Measurements from ENCODE around the gene REC114.
"Not testable (repeated sequence)": the region's sequence is repeated elsewhere in the genome, so short reads cannot be mapped to it uniquely, and the experiment has no call there.

The REC114 gene

DNA sequence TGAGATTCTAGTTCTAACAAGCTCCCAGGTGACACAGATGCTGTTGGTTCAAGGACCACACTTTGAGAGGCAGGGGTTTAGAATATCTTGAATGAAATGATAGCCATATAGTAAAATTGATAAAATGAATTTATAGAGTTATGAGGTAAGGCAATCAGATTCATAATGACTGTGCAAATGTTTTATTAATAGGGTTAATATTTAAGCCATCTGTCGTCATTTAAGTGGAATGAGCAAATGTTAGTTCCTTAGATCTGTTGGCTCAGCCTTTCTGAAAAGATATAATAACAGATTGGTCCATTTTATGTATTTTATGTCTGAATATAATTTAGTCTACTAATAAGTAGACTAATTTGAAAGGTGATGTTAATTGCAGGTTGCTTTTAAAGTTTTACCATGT is 12.9 kb downstream of the REC114 start:
- no peak for DNase-seq (ENCODE audit: low read depth)

DNA sequence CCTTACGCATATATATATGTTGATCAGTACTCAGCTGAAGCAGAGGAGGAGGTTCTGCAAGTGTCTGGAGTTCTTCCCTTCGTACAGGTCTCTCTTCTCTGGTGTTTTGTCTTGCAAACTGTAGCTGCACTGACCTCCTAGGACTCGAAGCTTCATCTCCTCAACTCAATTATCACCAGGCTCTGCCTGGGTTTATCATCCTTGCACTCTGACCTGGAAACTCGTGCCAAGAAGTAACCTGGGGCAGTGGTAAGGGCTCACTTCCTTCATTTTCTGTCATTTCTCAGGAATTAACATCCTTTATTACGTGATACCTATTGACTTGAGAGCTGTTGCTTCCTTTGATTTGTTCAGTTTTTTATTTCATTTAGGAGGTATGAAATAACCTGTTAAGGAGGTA is 14.4 kb downstream of the REC114 start:
- DNase-seq (ENCODE audit: low read depth): no peak

DNA sequence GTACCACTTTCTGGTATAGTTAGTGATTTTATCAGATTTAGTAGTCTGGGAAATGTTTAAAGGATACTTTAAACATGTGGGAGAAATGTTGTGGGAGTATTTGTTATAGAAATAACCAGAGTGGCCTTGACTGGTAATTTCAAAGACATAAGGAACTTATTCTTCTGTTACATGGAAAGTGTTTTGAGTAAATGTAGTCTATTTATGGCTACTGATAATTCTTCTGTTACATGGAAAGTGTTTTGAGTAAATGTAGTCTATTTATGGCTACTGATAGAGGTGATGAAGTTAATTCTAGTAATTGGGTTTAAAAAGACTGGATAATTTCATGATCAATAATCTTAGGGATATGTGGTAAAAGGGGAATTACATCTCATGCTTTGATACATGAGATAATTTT is 17.7 kb downstream of the REC114 start:
- DNase-seq (ENCODE audit: low read depth): no peak

DNA sequence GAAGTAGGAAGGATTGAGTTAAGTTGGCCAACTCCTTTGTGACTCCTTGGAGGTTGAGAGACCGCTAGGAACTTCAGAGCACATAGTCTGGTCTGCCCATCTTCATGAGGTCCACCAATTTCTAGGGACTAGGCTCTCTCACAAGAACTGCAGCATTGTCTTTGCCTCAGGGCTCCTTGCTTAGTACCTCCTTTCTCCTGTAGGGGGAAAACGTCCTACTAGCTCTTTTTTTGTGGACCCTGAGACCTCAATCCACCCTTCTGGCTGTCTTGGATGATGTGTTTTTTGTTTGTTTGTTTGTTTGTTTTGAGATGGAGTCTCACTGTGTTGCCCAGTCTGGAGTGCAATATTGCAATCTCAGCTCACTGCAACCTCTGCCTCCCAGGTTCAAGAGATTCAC is 21.6 kb downstream of the REC114 start:
- no peak for DNase-seq (ENCODE audit: low read depth)

DNA sequence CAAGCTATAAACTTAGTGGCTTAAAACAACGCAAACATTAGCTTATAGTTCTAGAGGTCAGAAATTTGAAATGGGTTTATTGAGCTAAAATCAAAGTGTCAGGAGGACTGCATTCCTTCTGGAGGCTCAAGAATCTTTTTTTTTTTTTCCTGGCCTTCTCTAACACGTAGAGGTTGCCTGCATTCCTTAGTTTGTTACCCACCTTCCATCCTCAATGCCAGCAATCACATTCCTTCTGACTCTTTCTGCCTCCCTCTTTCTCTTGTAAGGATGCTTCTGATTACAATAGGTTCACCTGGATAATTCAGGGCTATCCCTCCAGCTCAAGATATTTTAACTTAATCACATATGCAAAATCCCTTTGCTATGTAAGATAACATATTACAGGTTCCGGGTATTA is 24.8 kb downstream of the REC114 start:
- no peak for DNase-seq (ENCODE audit: low read depth)

DNA sequence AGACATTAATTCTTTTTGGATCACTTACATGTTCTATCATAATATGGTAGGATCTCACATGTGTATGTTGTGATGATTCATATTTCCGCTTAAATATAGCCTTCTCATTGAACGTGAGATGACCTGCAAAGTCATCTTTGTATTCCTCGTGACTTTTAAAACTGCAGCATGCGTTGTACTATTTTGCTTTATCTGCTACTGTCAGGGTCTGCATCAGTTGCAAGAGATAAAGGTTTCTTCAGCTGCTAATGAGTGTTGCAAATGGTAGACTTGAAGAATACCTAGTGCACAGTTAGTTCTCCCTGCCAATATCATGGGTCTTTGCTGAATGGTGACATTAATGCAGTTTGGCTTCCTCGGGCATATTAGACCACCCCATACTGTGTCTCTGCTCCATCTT is 31.8 kb downstream of the REC114 start:
- DNase-seq (ENCODE audit: low read depth): no peak

DNA sequence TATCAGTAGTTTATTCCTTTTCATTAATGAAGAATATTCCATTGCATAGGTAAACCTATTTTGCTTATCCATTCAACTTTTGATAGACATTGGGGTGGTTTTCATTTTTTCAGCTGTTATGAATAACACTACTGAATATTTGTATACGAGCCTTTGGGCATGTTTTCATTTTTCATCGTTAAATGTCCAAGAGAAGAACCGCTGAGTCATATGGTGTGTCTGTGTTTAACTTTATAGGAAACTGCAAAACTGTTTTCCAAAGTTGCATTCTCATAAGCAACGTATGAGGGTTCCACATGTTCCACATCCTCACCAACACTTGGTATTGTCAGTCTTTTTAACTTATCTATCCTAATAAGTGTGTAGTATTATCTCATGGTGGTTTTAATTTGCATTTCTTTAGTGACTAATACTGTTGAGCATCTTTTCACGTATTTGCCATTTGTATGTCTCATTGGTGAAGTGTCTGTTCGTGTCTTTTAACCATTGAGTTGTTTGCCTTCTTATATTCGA is 33.8 kb downstream of the REC114 start:
- DNase-seq (ENCODE audit: low read depth): no peak

DNA sequence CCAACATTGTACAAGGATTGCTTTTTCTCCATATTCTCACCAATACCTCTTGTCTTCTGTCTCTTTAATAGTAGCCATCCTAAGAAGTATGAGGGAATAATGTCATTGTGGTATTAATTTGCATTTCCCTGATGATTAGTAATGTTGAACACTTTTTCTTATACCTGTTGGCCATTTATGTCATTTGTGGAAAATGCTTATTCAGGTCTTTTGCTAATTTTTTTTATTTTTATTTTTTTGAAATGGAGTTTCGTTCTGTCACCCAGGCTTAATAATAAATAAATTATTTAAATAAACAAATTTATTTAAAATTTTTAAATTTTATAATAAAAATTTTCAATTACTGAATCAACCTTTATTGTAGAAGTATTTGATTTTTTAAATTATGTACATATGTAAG is 37.1 kb downstream of the REC114 start:
- no peak for DNase-seq (ENCODE audit: low read depth)

DNA sequence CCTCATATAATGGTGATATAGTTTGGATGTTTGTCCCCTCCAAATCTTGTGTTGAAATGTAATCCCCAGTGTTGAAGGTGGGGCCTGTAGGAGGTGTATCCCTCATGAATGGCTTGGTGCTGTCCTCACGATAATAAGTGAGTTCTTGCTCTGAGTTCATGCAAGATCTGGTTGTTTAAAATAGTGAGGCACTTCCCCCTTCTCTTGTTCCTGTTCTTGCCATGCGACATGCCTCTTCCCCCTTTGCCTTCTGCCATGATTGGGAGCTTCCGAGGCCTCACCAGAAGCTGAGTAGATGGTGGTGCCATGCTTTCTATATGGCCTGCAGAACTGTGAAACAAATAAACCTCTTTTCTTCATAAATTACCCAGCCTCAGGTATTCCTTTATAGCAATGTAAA is 39.2 kb downstream of the REC114 start:
- no peak for DNase-seq (ENCODE audit: low read depth)

DNA sequence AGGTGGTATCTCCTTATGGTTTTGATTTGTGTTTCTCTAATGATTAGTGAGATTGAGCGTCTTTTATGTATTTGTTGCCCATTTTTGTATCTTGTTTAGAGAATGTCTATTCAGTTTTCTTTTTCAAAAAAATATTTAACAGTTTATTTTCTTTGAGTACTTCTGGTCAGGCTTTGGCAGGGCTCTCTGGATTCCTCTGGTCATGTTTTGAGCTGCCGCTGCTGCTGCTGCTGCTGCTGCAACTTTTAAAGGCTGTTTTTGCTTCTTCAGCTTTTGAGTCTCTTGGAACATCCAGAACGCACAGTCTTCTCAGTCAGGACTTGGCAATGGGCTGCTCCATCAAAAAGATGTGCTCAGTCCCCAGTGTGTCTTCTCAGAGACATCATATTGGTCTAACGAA is 40.1 kb downstream of the REC114 start:
- no peak for DNase-seq (ENCODE audit: low read depth)

DNA sequence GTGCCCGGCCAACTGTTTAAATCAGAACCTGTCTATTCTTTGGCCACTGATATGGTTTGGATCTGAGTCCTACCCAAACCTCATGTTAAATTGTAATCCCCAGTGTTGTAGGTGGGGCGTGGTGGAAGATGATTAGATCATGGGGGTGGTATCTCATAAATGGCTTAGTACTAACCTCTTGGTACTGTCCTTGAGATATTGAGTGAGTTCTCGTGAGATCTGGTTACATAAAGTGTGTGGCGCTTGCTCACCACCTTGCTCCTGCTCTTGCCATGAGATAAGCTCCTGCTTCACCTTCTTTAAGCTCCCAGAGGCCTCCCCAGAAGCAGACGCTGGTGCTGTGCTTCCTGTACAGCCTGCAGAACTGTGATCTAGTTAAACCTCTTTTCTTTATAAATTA is 42.4 kb downstream of the REC114 start:
- DNase-seq (ENCODE audit: low read depth): no peak

DNA sequence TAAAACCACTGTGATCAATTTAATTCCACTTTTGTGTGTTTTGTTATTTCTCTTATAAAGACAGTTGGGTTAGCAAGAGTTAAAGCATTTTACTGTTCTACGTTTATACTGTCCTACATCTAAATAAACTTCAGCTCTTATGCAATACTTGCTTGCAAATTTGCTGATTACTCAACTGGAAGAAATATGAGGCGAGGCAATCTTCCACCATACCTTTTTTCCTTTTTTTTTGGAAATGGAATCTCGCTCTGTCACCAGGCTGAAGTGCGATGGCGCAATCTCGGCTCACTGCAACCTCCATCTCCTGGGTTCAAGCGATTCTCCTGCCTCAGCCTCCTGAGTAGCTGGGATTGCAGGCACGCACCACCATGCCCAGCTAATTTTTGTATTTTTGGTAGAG is 42.9 kb downstream of the REC114 start:
- not testable (repeated sequence) for DNase-seq (ENCODE audit: low read depth)

DNA sequence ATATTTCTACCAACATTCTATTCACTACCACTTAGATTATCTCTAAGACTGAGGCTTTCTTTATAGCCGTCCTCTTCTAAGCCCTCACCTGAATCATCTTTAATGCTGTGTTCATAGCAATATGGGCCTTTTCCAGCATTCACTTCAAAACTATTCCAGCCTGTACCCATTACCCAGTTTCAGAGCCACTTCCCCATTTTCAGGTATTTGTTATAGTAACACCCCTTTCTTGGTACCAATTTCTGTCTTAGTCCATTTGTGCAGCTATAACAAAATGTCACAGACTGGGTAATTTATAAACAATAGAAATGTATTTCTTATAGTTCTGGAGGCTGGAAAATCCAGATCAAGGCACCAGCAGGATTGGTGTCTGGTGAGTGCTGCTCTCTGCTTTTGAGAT is 45.7 kb downstream of the REC114 start:
- DNase-seq (ENCODE audit: low read depth): no peak

DNA sequence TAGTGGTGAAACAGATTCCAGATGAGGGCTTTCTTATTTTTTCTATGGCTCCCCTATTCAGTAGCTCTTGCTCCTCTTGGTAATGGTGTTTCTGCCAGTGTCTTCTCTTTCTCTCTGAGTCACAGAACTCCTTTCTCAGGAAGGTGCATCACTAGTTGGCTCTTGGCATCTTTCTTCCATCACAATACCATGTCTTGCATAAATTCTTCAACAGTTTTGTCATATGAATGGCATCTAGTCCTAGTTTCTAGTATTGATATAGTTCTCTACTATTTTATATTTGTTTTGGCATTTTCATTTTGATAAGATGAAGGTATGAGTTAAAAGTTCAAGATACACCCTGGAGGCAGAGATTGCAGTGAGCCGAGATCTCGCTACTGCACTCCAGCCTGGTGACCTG is 51.0 kb downstream of the REC114 start:
- DNase-seq (ENCODE audit: low read depth): no peak

DNA sequence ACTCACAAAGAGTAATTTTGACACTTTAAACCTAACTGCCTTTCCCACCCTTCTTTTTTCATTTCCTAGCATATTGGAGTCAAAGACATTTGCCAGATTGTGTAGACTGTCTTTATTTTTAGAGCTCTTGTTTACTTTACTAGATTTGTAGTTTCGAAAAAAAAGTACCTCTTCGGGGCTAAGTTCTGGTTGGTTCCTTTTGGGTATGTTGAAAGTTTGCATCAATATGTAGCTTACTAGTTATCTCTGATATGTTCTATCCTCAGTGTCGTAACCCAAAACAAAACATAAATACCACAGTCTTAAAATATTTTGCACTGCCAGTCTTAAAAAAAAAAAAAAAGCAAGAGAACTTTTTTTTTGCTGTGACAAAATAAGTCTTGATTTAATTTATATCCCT is 52.2 kb downstream of the REC114 start:
- no peak for DNase-seq (ENCODE audit: low read depth)

DNA sequence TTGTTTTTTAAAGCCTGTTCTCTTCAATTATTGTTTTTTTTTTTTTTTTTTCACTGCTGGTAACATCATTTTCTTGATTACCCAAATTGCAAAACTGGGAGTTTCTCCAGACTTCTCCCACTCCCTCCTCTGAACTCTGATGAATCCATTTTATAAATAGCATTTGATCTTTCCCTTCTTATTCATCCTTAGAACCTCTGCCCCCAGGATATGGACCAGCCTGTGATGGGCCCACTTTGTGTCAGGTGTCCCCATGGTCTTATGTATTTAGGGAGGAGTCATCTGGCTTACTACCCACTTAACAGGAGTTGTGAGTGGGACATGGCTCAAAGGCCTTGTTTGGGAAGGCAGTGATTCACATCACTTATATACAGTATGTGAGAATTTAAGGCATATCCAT is 57.7 kb downstream of the REC114 start:
- DNase-seq (ENCODE audit: low read depth): no peak

DNA sequence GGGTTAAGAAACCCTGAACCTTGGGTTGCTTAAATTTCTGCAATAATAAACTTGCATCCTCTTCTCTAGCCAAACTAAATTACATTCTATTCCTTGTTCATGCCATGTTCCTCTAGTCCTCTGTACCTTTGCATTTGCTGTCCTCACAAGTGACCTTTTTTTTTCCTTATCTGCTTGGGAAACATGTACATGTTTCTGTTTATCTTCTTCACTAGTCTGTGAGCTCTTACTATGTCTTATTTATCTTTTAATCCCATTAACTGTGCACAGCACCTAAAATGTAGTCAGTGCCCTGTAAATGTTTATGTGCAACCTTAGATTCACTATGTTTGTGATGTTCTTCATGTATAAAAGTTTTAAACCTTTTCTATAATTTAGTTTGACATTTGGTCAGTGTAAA is 61.9 kb downstream of the REC114 start:
- DNase-seq (ENCODE audit: low read depth): no peak

DNA sequence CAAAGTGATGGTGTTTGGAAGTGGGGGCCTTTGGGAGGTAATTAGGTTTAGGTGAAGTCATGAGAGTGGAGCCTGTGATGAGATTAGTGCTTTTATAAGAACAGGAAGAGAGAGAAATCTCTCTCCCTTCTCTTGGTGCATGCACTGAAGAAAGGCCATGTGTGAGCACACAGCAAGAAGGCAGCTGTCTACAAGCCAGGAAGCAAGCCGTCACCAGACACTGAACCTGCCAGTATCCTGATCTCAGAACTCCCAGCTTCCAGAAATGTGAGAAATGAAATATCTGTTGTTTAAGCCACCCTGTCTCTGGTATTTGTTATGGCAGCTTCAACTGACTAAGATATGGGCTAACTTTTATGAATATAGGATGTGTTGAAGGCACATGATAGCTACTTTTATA is 72.6 kb downstream of the REC114 start:
- DNase-seq (ENCODE audit: low read depth): no peak

DNA sequence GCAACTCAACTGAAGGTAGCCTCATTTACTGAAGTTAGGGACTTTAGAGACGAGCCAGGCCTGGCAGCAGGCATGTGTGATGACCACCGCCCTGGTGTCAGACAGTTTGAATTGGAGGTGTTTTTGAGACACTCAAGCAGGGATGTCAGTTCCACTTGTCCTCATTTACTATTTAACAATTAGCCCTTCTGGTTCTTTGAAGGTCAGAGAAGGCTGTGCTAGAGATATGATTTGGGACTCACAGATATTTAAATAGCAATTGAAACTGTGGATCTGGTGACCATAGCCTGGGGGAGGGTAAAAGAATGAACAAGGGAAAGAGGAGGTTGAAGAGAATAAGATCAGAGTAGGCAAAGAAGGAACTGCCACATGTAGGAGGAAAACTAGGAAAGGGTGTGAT is 74.6 kb downstream of the REC114 start:
- DNase-seq (ENCODE audit: low read depth): no peak

DNA sequence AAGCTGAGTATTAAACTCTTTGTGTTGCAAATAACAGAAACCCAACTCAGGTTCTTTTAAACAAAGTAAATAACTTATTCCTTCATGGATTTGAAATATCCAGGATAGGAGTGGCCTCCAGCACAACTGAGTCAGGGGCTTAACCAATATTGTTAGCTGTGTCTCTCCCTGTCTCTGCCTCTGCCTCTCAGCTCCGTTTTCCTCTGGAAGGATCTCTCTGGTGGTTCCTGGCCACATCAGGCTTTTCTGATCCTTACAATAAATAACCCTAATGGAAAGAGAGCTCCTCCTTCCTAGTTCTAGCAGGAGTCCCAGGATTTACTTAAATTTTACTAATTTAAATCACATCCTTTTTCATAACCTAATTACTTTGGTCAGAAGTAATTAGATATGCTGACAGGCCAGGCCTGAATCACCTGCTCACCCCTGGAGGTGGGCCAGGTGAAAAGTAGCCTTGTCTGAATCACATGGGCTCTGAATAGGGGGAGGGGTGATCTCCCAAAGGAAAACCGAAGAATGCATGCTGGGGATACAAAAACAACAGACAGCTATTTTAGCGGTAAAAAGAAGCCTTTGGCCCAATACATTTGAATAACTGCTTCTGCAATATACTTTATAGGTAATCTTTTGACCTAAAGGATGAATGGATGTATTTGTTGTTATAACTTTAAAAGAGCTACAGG is 75.4 kb downstream of the REC114 start:
- no peak for DNase-seq (ENCODE audit: low read depth)

DNA sequence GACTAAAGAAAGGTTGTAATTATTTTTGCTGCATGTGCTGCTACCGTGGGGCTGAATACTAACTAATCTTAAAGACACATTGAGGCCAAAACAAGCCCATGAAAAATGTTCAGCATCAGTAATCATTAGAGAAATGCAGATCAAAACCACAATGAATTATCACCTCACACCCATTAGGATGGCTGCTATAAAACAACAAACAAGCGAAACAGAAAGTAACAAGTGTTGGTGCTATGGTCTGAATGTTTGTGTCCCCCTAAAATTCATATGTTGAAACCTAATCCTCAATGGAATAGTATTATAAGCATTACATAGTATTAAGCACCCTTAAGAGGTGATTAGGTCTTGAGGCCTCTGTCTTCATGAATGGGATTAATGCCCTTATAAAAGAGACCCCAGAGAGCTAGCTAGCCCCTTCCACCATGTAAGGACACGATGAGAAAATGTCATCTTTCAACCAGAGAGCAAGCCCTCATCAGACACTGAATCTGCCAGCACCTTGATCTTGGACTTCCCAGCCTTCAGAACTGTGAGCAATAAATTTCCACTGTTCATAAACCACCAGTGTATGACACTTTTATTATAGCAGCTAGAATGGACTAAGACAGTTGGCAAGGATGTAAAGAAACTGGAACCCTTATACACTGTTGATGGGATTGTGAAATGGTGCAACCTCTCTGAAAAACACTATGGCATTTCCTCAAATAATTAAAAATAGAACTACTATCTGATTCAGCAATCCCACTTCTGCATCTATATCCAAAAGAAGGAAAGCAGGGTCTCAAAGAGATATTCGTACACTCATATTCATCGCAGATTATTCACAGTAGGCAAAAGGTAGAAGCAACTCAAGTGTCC is 76.1 kb downstream of the REC114 start:
- DNase-seq (ENCODE audit: low read depth): no peak

DNA sequence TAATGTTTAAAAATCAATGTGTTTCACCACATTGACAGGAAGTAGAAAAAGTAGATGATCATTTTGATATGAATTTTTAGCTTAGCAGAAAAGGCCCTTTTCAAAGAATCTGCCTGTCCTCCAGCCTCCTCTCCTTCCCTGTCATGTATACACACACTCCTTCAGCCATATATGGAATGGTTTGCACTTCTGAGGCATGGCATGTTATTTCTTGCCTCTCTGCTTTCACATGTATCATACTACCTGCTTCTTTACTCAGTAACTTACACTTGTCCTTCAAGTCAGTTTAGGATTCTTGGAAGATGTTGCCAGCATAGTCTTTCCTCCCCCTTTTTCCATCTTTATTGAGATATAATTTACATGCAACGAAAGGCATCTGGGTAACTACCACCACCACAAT is 79.0 kb downstream of the REC114 start:
- DNase-seq (ENCODE audit: low read depth): no peak

DNA sequence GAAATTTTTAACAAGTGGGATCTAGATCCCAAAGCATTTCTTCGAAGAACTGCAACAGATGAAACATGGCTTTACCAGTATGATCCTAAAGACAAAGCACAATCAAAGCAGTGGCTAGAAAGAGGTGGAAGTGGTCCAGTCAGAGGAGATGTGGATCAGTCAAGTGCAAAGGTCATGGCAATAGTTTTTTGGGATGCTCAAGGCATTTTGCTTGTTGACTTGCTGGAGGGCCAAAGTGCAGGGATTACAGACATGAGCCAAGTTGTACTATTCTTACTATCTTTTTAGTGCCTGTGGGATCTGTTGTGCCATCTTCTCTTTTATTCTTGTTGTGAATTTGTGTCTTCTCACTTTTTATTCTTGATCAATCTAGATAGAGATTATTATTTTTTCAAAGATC is 82.0 kb downstream of the REC114 start:
- DNase-seq (ENCODE audit: low read depth): no peak

DNA sequence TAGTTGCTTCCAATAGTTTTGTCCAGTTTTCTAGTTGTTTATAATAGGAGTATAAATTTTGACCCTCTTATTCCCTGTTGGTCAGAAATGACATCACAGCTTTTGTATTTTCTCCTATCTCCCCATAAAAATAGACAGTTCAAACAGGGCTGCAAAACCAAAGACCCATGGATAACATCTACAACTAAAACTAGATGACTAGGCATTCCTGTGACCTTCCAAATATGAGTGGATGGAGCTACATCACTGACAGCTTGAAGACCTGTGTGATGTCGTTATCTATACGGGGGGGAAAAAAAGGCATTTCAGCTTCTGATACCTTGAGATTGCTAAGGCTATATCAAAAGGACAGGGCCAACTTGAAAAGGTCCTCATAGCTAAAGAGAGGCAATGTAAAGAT is 84.6 kb downstream of the REC114 start:
- DNase-seq (ENCODE audit: low read depth): no peak
